GM12878 (cell line): Measurements from ENCODE around the gene USF1. TPM values are rescaled to one million over a fixed set of nuclear protein-coding genes. Genes with fewer than 3 reads are reported as not detected.
A peak's percentile ranks its signal among the peaks of the same experiment; 100 is the strongest.

ENCODE experiments used
- CHD1 ChIP-seq: IDR thresholded peaks from 2 replicates; pipeline ENCODE4 v1.6.1; 2012; ENCODE audit warnings: low read depth, low read length, improper control_type of control experiment
- CUX1 ChIP-seq: IDR thresholded peaks from 2 replicates; pipeline ENCODE4 v1.6.1; 2012; ENCODE audit warnings: improper control_type of control experiment, low read depth, low read length; ENCODE audit not compliant: insufficient replicate concordance
- EED ChIP-seq: sonication (generic); IDR thresholded peaks from 2 replicates; pipeline ENCODE4 v1.6.1; 2016; ENCODE audit warnings: antibody characterized with exemption, low read depth
- IKZF2 ChIP-seq, 2 experiments: fragments of 450-650 bp; IDR thresholded peaks; 2 replicates each; pipeline ENCODE4 v1.6.1; 2017; ENCODE audit warnings: mild to moderate bottlenecking in 2 of 2, moderate library complexity in 2 of 2
- JUNB ChIP-seq: IDR thresholded peaks from 2 replicates; pipeline ENCODE4 v1.6.1; 2016; ENCODE audit warnings: antibody characterized with exemption, mild to moderate bottlenecking
- JUND ChIP-seq: IDR thresholded peaks from 2 replicates; pipeline ENCODE4 v1.6.1; 2012; ENCODE audit warnings: low read depth, mild to moderate bottlenecking, low read length, improper control_type of control experiment, moderate library complexity
- MTA3 ChIP-seq: IDR thresholded peaks from 2 replicates; pipeline ENCODE4 v1.6.1; 2012; ENCODE audit warnings: low read length, inconsistent platforms, borderline replicate concordance
- NR2F1 ChIP-seq: fragments of 450-650 bp; conservative IDR thresholded peaks from 2 replicates; pipeline ENCODE4 v1.6.1; 2017; ENCODE audit warnings: mild to moderate bottlenecking
- POU2F2 ChIP-seq: IDR thresholded peaks from 3 replicates; pipeline ENCODE4 v1.6.1; 2011; ENCODE audit warnings: low read depth, mild to moderate bottlenecking, low read length, borderline replicate concordance
- RAD21 ChIP-seq: IDR thresholded peaks from 2 replicates; pipeline ENCODE4 v1.6.1; 2011; ENCODE audit warnings: mild to moderate bottlenecking, low read depth, low read length, moderate library complexity; ENCODE audit not compliant: insufficient read depth
- RB1 ChIP-seq: fragments of 450-650 bp; formaldehyde crosslinking; IDR thresholded peaks from 2 replicates; pipeline ENCODE4 v1.6.1; 2017; ENCODE audit warnings: mild to moderate bottlenecking, borderline replicate concordance
- RBBP5 ChIP-seq: fragments of 200-600 bp; sonication (generic); conservative IDR thresholded peaks from 2 replicates; pipeline ENCODE4 v1.6.1; 2016
- SIN3A ChIP-seq: IDR thresholded peaks from 2 replicates; pipeline ENCODE4 v1.6.1; 2012; ENCODE audit warnings: low read depth, low read length, improper control_type of control experiment
- SPI1 ChIP-seq: IDR thresholded peaks from 2 replicates; pipeline ENCODE4 v1.6.1; 2011; ENCODE audit warnings: low read depth, mild to moderate bottlenecking, low read length, moderate library complexity, borderline replicate concordance; ENCODE audit not compliant: insufficient read depth
- SRF ChIP-seq, 2 experiments: IDR thresholded peaks; 2 replicates each; pipeline ENCODE4 v1.6.1; 2011; ENCODE audit warnings: low read depth in 2 of 2, low read length in 2 of 2, mild to moderate bottlenecking in 1 of 2, moderate library complexity in 1 of 2
- TARDBP ChIP-seq: IDR thresholded peaks from 2 replicates; pipeline ENCODE4 v1.6.1; 2016; ENCODE audit warnings: borderline replicate concordance
- TBL1XR1 ChIP-seq: IDR thresholded peaks from 2 replicates; pipeline ENCODE4 v1.6.1; 2012; ENCODE audit warnings: low read depth, low read length, improper control_type of control experiment
- USF1 ChIP-seq: IDR thresholded peaks from 2 replicates; pipeline ENCODE4 v1.6.1; 2011; ENCODE audit warnings: borderline replicate concordance, low read depth, mild to moderate bottlenecking, moderate library complexity, mixed read lengths, low read length; ENCODE audit not compliant: insufficient read depth; ENCODE audit errors: extremely low read length
- ZNF207 ChIP-seq: fragments of 450-650 bp; IDR thresholded peaks from 2 replicates; pipeline ENCODE4 v1.6.1; 2014; ENCODE audit warnings: antibody characterized with exemption, mild to moderate bottlenecking, borderline replicate concordance
- ZNF622 ChIP-seq: fragments of 450-650 bp; IDR thresholded peaks from 2 replicates; pipeline ENCODE4 v1.6.1; 2017; ENCODE audit warnings: mild to moderate bottlenecking, inconsistent platforms
- polyA plus RNA-seq, 11 experiments: library from polyadenylated mRNA; depleted of rRNA in 4 of 11; unstranded in 6 of 11; stranded (reverse) in 5 of 11; fragments of >200 nt; fragmentation: Nextera tagmentation in 4 of 11; fragmentation: Illumina TruSeq in 1 of 11; extraction: Ambion mirVana in 4 of 11; extraction: Trizol in 1 of 11; gene quantifications; 1 replicate in 1 of 11; 2 replicates in 10 of 11; pipeline versions ENCODE4 v1.2.1 to v1.2.3, GENCODE V29; 2011 to 2016; ENCODE audit warnings: inconsistent platforms in 2 of 11, missing spikeins in 2 of 11, low read depth in 1 of 11
- total RNA-seq, 4 experiments: library from RNA; depleted of rRNA in 3 of 4; stranded (reverse); fragments of >200 nt in 3 of 4; fragmentation: Illumina TruSeq in 1 of 4; extraction: Trizol in 1 of 4; gene quantifications; 2 replicates each; pipeline versions ENCODE4 v1.2.1 to v1.2.3, GENCODE V29; 2013 to 2021
- TF ChIP-seq, protein P1 (sequence below): IDR thresholded peaks from 2 replicates; pipeline ENCODE4 v1.6.1; 2012; ENCODE audit warnings: low read depth, low read length, improper control_type of control experiment
- TF ChIP-seq, protein P2 (sequence below): IDR thresholded peaks from 2 replicates; pipeline ENCODE4 v1.6.1; 2011; ENCODE audit warnings: borderline replicate concordance, low read depth, mild to moderate bottlenecking, moderate library complexity, low read length; ENCODE audit not compliant: insufficient read depth, poor library complexity, severe bottlenecking

Gene USF1
- total and polyA plus RNA-seq, 10 of the 15 experiments (the other 5 are each of a cell fraction or from before 2014, with no cell fraction given) = 9.4 to 92.1 (median 53.5) TPM

GRCh38 chr1:161044908-161045735 is 655 bp downstream of the USF1 start (continued):
- TF ChIP-seq ZNF622 (no peak), ZNF207 (no peak), NR2F1 (peak; percentile 58), MTA3 (peak; percentile 67; the same call in 1 of the 2 replicates), CUX1 (no peak), RB1 (no peak), EED (peak; percentile 97), RAD21 (no peak), JUND (no peak), SIN3A (0 out of 2 replicates have a peak, but pooled peaks have one; percentile 33), JUNB (no peak), SPI1 (peak; percentile 97), RBBP5 (no peak), TBL1XR1 (no peak), SRF (IDR thresholded peaks at IDR 0.05; ENCODE audit: low read depth in 2 of 2, low read length in 2 of 2) (no peak), POU2F2 (0 out of 3 replicates have a peak, but pooled peaks have one; percentile 32), IKZF2 (IDR thresholded peaks at IDR 0.05) (peak; percentile 98), TARDBP (no peak), CHD1 (no peak), USF1 (no peak)
- TF ChIP-seq, protein P1, sequence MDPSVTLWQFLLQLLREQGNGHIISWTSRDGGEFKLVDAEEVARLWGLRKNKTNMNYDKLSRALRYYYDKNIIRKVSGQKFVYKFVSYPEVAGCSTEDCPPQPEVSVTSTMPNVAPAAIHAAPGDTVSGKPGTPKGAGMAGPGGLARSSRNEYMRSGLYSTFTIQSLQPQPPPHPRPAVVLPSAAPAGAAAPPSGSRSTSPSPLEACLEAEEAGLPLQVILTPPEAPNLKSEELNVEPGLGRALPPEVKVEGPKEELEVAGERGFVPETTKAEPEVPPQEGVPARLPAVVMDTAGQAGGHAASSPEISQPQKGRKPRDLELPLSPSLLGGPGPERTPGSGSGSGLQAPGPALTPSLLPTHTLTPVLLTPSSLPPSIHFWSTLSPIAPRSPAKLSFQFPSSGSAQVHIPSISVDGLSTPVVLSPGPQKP = no peak
- TF ChIP-seq, protein P2, sequence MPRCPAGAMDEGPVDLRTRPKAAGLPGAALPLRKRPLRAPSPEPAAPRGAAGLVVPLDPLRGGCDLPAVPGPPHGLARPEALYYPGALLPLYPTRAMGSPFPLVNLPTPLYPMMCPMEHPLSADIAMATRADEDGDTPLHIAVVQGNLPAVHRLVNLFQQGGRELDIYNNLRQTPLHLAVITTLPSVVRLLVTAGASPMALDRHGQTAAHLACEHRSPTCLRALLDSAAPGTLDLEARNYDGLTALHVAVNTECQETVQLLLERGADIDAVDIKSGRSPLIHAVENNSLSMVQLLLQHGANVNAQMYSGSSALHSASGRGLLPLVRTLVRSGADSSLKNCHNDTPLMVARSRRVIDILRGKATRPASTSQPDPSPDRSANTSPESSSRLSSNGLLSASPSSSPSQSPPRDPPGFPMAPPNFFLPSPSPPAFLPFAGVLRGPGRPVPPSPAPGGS = no peak
